Measurements from ENCODE around the gene SH3RF3.

DNA sequence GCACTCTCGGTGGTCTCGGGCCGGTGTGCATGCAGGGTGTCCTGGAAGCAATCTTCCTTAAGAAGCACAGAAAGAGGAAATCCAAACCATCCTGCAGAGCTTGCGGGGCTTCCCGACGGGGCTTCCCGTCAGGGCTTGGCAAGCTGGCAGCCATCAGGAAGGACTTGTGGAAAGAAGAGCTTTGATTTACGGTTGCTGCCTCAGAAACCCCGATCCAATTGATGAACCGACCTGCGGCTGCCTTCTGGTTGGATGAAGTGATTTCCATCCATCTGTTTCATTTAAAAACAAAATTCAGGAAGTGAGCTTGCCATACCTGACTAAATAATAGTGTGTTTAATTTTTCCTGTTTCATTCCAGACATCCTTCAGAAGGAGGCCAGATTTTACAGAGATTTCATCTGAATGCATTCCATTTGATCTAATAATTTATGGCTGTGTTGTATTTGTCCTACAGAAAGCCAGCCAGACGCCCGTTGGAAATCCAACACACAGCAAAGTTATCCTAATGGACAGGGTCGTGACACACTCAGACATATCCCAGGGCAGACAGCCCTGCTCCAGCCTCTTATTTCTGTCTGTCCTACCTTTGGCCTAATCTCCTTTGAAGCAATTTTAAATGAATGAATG is 343.4 kb downstream of the SH3RF3 start:
- TF ChIP-seq, protein P1, sequence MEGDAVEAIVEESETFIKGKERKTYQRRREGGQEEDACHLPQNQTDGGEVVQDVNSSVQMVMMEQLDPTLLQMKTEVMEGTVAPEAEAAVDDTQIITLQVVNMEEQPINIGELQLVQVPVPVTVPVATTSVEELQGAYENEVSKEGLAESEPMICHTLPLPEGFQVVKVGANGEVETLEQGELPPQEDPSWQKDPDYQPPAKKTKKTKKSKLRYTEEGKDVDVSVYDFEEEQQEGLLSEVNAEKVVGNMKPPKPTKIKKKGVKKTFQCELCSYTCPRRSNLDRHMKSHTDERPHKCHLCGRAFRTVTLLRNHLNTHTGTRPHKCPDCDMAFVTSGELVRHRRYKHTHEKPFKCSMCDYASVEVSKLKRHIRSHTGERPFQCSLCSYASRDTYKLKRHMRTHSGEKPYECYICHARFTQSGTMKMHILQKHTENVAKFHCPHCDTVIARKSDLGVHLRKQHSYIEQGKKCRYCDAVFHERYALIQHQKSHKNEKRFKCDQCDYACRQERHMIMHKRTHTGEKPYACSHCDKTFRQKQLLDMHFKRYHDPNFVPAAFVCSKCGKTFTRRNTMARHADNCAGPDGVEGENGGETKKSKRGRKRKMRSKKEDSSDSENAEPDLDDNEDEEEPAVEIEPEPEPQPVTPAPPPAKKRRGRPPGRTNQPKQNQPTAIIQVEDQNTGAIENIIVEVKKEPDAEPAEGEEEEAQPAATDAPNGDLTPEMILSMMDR (IDR thresholded peaks at IDR 0.05): no peak
- TF ChIP-seq POLR2A (IDR thresholded peaks at IDR 0.05) (no peak), EP300 (IDR thresholded peaks at IDR 0.05) (no peak)

Measured in upper lobe of left lung (tissue), 4 donors.